Vagina (tissue), 2 donors: ENCODE results near the gene KCNN4. TPM values are rescaled to one million over a fixed set of nuclear protein-coding genes. Genes with fewer than 3 reads are reported as not detected.
"Not testable (repeated sequence)": the region's sequence is repeated elsewhere in the genome, so short reads cannot be mapped to it uniquely, and the experiment has no call there.

Source experiments
- DNase-seq, 2 donors: peaks; one replicate each; pipeline ENCODE4 v3.0.0-alpha.2; 2017; ENCODE audit errors: extremely low spot score in 2 of 2
- H3K27ac ChIP-seq: fragments of 200-600 bp; sonication (generic); one replicate; pipeline ENCODE4 v1.5.1; 2019
- H3K27me3 ChIP-seq: fragments of 200-600 bp; sonication (generic); one replicate; pipeline ENCODE4 v1.5.1; 2019
- H3K36me3 ChIP-seq, 2 donors: fragments of 200-600 bp; sonication (generic); one replicate each; pipeline ENCODE4 v1.5.1; 2017 to 2019
- H3K4me1 ChIP-seq: fragments of 200-600 bp; sonication (generic); one replicate; pipeline ENCODE4 v1.5.1; 2019
- H3K4me3 ChIP-seq, 2 donors: fragments of 200-600 bp; sonication (generic); 1 replicate in 1 of 2; 2 replicates in 1 of 2; pipeline ENCODE4 v1.5.1; 2016 to 2019
- H3K9me3 ChIP-seq: fragments of 200-600 bp; sonication (generic); one replicate; pipeline ENCODE4 v1.5.1; 2019
- POLR2A ChIP-seq, 2 donors: fragments of 450-650 bp; IDR thresholded peaks; one replicate each; pipeline ENCODE4 v1.6.1; 2017; ENCODE audit warnings: antibody characterized with exemption in 2 of 2, mild to moderate bottlenecking in 2 of 2, moderate library complexity in 2 of 2
- POLR2AphosphoS5 ChIP-seq, 2 donors: sonication (generic); formaldehyde crosslinking; IDR thresholded peaks; one replicate each; pipeline ENCODE4 v1.9.0; 2017; ENCODE audit warnings: antibody characterized with exemption in 2 of 2, mild to moderate bottlenecking in 2 of 2, low read depth in 1 of 2; ENCODE audit not compliant: insufficient read depth in 1 of 2
- intact Hi-C: fragments of 100-400 bp; cut with DNase I; formaldehyde crosslinking; loops from one replicate; pipeline ENCODE4 v1.15.1; 2023
- total RNA-seq: library from RNA; depleted of rRNA; stranded (reverse); fragments of >200 nt; gene quantifications from one replicate; pipeline ENCODE4 v1.2.3, GENCODE V29; 2016
- TF ChIP-seq, protein P1 (sequence below), 3 experiments: fragments of 450-650 bp in 2 of 3; fragments of 200-600 bp in 1 of 3; sonication (generic) in 1 of 3; IDR thresholded peaks; one replicate each; pipeline ENCODE4 v1.5.1; 2017 to 2019; ENCODE audit warnings: antibody characterized with exemption in 3 of 3, mild to moderate bottlenecking in 2 of 3, moderate library complexity in 2 of 3

The KCNN4 gene
- total RNA-seq, 1 donor from 2014 or later: 16.2 TPM

DNA sequence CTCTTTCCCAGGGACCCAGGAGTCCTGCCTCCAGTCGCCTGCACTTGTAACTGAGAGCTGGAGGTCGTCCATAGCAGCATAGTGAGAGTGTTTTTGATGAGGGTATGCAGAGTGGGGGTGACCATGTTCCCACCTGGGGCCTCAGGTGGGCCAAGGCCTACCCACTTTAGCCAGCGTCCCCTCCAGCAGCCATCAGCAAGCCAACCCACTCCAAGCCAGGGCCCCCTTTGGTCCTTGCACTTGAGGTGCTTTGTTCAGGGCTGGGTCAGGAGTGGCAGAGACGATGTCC is 14.1 kb downstream of the KCNN4 start:
- DNase-seq: no peak
- no peaks in the 10 kb centered on the region for H3K36me3 ChIP-seq
- H3K27me3 ChIP-seq: no peaks in the 10 kb centered on the region
- H3K4me3 ChIP-seq: no peak overlapping the region
- no peaks in the 10 kb centered on the region for H3K9me3 ChIP-seq
- intact Hi-C loops: no loop called here
- no peak for TF ChIP-seq POLR2AphosphoS5 (IDR thresholded peaks at IDR 0.05; ENCODE audit: insufficient read depth in 1 of 2, low read depth in 1 of 2)
- TF ChIP-seq, protein P1, sequence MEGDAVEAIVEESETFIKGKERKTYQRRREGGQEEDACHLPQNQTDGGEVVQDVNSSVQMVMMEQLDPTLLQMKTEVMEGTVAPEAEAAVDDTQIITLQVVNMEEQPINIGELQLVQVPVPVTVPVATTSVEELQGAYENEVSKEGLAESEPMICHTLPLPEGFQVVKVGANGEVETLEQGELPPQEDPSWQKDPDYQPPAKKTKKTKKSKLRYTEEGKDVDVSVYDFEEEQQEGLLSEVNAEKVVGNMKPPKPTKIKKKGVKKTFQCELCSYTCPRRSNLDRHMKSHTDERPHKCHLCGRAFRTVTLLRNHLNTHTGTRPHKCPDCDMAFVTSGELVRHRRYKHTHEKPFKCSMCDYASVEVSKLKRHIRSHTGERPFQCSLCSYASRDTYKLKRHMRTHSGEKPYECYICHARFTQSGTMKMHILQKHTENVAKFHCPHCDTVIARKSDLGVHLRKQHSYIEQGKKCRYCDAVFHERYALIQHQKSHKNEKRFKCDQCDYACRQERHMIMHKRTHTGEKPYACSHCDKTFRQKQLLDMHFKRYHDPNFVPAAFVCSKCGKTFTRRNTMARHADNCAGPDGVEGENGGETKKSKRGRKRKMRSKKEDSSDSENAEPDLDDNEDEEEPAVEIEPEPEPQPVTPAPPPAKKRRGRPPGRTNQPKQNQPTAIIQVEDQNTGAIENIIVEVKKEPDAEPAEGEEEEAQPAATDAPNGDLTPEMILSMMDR (IDR thresholded peaks at IDR 0.05): no peak
- no peak for TF ChIP-seq POLR2A (IDR thresholded peaks at IDR 0.05)
- H3K27ac ChIP-seq: no peak overlapping the region
- H3K4me1 ChIP-seq: peaks cover 16% of the 10 kb centered on the region

DNA sequence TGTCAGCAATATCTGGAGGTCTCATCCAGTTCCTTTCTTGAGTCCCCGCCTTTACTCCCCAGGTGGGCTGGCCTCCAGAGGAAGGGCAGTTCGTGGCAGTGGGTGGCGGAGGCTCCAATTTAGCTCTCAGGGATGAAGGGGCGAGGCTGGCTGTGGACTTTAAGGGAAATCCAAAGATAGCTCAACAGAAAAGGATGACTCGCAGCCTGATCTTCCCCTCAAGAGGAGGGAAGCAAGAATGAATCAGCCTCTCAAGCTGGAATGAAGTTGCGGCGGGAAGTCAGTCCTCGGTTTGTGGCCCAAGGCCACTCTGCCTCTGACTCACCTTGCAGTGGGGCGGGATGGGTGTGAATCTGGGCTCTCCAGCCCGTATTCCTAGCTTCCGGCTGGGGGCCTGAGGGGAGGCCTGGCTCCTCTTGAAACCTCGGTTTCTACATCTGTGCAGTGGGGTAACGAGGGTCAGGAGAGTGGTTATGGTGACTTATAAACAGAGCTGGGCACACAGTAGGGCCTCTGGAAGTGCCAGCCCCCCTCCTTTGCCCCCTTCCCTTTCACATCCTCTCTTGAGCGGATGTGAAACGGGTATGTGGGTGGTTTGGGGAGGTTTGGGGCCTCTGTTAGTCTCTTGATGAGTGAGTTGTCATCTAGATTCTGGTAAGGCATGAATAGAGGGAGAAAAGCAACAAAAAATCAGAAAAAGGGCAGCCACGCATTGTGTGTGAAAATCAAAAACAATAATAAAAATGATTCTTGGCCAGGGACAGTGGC is 15.5 kb downstream of the KCNN4 start:
- no peak for DNase-seq
- H3K27me3 ChIP-seq: no peaks in the 10 kb centered on the region
- no peak for TF ChIP-seq POLR2A (IDR thresholded peaks at IDR 0.05)
- TF ChIP-seq POLR2AphosphoS5 (IDR thresholded peaks at IDR 0.05; ENCODE audit: insufficient read depth in 1 of 2, low read depth in 1 of 2): peak; percentile 70 to 74
- H3K4me3 ChIP-seq: no peak overlapping the region
- H3K36me3 ChIP-seq: no peaks in the 10 kb centered on the region
- no peaks in the 10 kb centered on the region for H3K9me3 ChIP-seq
- intact Hi-C loops: no loop called here
- peak overlapping the region; percentile 53 for H3K27ac ChIP-seq
- peaks cover 16% of the 10 kb centered on the region for H3K4me1 ChIP-seq

DNA sequence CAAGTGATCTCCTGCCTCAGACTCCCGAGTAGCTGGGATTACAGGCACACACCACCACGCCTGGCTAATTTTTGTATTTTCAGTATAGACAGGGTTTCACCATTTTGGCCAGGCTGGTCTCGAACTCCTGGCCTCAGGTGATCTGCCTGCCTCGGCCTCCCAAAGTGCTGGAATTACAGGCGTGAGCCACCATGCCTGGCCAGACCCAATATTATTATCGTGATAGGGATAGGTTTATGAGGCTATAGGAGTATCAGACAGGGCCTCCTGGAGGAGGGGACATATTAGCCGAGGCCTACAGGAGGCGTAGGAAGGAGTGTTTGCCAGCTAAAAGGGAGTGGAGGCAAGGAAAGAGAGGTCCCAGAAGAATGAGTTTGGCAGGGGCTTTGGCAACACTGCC is 16.1 kb downstream of the KCNN4 start:
- H3K4me3 ChIP-seq, intact Hi-C loops, H3K36me3 ChIP-seq, H3K9me3 ChIP-seq, H3K27me3 ChIP-seq, DNase-seq: not testable (repeated sequence)
- peaks cover 16% of the 10 kb centered on the region for H3K4me1 ChIP-seq
- peak overlapping the region; percentile 49 for H3K27ac ChIP-seq

DNA sequence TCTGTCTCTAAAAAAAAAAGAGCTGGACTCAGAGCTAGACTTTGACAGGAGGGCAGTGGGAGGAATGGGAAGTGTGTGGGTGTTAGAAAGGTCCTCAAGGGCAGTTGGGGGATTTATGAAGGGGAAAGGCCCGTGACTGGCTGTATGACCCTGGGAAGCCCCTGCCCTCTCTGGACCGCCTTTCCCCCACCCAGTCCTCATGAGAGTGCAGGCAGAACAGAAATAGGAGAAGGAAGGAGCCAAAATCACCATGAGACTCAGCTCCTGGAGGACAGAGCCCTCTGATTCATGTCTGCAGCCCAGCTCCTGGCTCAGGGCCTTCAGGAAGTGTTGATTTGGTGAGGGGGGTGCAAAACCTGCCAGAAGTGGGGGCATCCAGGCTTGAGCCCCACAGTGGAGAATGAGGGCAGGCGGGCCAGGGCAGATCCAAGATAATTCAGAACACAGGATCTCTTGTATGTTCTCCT is 17.3 kb downstream of the KCNN4 start:
- no peaks in the 10 kb centered on the region for H3K27me3 ChIP-seq
- intact Hi-C loops: no loop called here
- H3K4me3 ChIP-seq: no peak overlapping the region
- H3K9me3 ChIP-seq: no peaks in the 10 kb centered on the region
- peaks cover 22% of the 10 kb centered on the region for H3K4me1 ChIP-seq
- no peak for DNase-seq
- no peaks in the 10 kb centered on the region for H3K36me3 ChIP-seq
- TF ChIP-seq POLR2A (IDR thresholded peaks at IDR 0.05) (no peak), POLR2AphosphoS5 (IDR thresholded peaks at IDR 0.05; ENCODE audit: insufficient read depth in 1 of 2, low read depth in 1 of 2) (no peak)
- TF ChIP-seq, protein P1 (IDR thresholded peaks at IDR 0.05): no peak
- H3K27ac ChIP-seq: no peak overlapping the region

DNA sequence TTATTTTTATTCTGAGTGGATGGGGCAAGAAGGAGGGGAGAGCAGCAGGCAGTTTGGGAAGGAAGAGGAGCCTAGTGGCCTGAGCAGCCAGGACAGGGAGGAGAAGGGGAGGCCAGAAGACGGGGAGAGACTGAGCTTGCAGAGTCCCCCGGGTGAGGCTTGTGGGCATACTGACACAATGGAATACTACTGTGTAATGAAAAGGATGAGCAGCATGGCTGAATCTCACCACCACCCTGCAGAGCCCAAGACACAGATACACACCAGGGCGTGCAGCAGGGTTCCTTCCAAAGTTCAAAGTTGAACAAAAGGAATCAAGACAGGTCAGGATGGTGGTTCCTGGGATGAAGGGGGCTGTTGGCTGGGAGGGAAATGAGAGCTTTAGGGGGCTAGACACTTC is 18.0 kb downstream of the KCNN4 start:
- intact Hi-C loops: no loop called here
- Histone ChIP-seq H3K27me3 (no peaks in the 10 kb centered on the region), H3K9me3 (no peaks in the 10 kb centered on the region), H3K27ac (no peak overlapping the region), H3K4me3 (no peak overlapping the region), H3K36me3 (no peaks in the 10 kb centered on the region), H3K4me1 (peaks cover 22% of the 10 kb centered on the region)
- no peak for TF ChIP-seq POLR2A (IDR thresholded peaks at IDR 0.05)
- TF ChIP-seq POLR2AphosphoS5 (IDR thresholded peaks at IDR 0.05; ENCODE audit: insufficient read depth in 1 of 2, low read depth in 1 of 2): no peak
- TF ChIP-seq, protein P1 (IDR thresholded peaks at IDR 0.05): no peak
- DNase-seq: no peak

DNA sequence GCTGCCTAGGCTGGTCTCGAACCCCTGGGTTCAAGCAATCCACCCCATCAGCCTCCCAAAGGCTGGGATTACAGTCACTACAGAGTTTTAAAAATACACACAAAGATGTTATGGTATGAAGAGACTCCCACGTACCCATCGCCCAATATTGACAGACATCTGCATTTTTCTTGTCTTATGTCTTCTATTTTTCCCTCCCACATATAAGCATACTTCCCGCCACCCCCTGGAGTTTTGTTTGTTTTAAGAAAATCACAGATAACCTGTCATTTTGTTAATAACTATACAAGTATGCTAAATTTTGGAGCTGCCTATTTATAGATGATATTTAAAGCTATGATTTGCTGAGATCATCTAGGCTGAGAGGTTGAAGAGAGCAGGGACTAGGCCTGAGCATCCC is 19.8 kb downstream of the KCNN4 start:
- DNase-seq: no peak
- no peaks in the 10 kb centered on the region for H3K9me3 ChIP-seq
- no peak overlapping the region for H3K4me3 ChIP-seq
- TF ChIP-seq, protein P1 (IDR thresholded peaks at IDR 0.05): no peak
- TF ChIP-seq POLR2AphosphoS5 (IDR thresholded peaks at IDR 0.05; ENCODE audit: insufficient read depth in 1 of 2, low read depth in 1 of 2) (no peak), POLR2A (IDR thresholded peaks at IDR 0.05) (no peak)
- H3K36me3 ChIP-seq: no peaks in the 10 kb centered on the region
- H3K4me1 ChIP-seq: peaks cover 23% of the 10 kb centered on the region
- intact Hi-C loops: no loop called here
- H3K27ac ChIP-seq: no peak overlapping the region
- H3K27me3 ChIP-seq: no peaks in the 10 kb centered on the region
